ENCODE data around the gene FTSJ1. TPM values are rescaled to one million over a fixed set of nuclear protein-coding genes. Genes with fewer than 3 reads are reported as not detected.
A peak's percentile ranks its signal among the peaks of the same experiment; 100 is the strongest.
"Not testable (repeated sequence)": the region's sequence is repeated elsewhere in the genome, so short reads cannot be mapped to it uniquely, and the experiment has no call there.

Gene FTSJ1
- total RNA-seq, 1 experiment from 2014 or later = 85.5 TPM

DNA sequence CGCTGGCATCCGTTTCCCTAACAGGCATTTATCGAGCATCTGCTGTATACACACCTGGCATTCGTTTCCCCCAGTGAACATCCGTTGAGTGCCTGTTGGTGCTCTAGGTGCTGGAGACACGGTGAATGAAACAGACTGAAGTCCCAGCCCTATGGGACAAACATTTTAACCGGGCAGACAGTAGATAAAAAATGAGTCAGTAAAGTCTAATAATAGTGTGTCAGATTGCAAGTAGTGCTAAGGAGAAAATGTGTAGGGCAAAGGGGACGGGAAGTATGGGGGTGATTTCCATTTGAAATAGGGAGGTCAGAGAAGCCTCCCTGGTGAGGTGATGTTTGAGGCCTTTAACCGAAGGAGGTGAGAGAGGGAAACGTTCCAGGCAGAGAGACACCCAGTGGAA lies 40.3 kb downstream of the FTSJ1 start:
- H3K27me3 ChIP-seq (ENCODE audit: control insufficient read depth, insufficient read depth, low read length) = no peaks in the 10 kb centered on the region
- no peak overlapping the region for H3K4me3 ChIP-seq (ENCODE audit: insufficient read depth, low read depth, low read length)
- DNase-seq = no peak
- H3K36me3 ChIP-seq (replicated peaks; ENCODE audit: control insufficient read depth, insufficient read depth, low read length) = no peaks in the 10 kb centered on the region

- Histone ChIP-seq H3K27me3 (ENCODE audit: control insufficient read depth, insufficient read depth, low read length) (no peaks in the 10 kb centered on the region), H3K36me3 (replicated peaks; ENCODE audit: control insufficient read depth, insufficient read depth, low read length) (no peaks in the 10 kb centered on the region), H3K4me3 (ENCODE audit: insufficient read depth, low read depth, low read length) (no peak overlapping the region)
- DNase-seq = no peak
Measured at GRCh38 chrX:48516987-48517386, 41.0 kb downstream of the FTSJ1 start.

- not testable (repeated sequence) for H3K27me3 ChIP-seq (ENCODE audit: control insufficient read depth, insufficient read depth, low read length); DNase-seq; H3K36me3 ChIP-seq (replicated peaks; ENCODE audit: control insufficient read depth, insufficient read depth, low read length); H3K4me3 ChIP-seq (ENCODE audit: insufficient read depth, low read depth, low read length)
Measured at GRCh38 chrX:48519481-48519880, 43.5 kb downstream of the FTSJ1 start.

- DNase-seq = no peak
- Histone ChIP-seq H3K36me3 (replicated peaks; ENCODE audit: control insufficient read depth, insufficient read depth, low read length) (peaks cover 3% of the 10 kb centered on the region), H3K27me3 (ENCODE audit: control insufficient read depth, insufficient read depth, low read length) (no peaks in the 10 kb centered on the region), H3K4me3 (ENCODE audit: insufficient read depth, low read depth, low read length) (no peak overlapping the region)
Measured at GRCh38 chrX:48520455-48520854, 44.5 kb downstream of the FTSJ1 start.

DNA sequence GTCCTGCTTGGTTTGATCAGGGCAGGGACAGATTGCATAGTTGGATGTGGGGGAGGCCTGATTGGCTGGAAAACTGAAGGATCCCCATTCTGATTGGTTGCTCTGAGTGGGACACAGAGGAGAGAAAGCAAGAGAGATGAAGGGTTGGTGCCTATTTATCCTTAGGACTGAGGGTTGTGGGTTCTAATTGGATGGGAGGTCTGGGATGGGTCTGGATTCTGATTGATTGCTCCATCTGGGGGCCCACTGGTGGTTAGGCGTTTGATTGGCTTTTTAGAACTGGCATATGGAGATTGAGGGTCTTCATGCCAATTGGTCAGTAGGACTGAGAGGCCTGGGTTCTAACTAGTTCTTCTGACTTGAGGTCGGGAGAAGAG lies 45.0 kb downstream of the FTSJ1 start:
- Histone ChIP-seq H3K36me3 (replicated peaks; ENCODE audit: control insufficient read depth, insufficient read depth, low read length) (peaks cover 3% of the 10 kb centered on the region), H3K4me3 (ENCODE audit: insufficient read depth, low read depth, low read length) (peak overlapping the region; percentile 54), H3K27me3 (ENCODE audit: control insufficient read depth, insufficient read depth, low read length) (no peaks in the 10 kb centered on the region)
- peak; percentile 65 for DNase-seq

DNA sequence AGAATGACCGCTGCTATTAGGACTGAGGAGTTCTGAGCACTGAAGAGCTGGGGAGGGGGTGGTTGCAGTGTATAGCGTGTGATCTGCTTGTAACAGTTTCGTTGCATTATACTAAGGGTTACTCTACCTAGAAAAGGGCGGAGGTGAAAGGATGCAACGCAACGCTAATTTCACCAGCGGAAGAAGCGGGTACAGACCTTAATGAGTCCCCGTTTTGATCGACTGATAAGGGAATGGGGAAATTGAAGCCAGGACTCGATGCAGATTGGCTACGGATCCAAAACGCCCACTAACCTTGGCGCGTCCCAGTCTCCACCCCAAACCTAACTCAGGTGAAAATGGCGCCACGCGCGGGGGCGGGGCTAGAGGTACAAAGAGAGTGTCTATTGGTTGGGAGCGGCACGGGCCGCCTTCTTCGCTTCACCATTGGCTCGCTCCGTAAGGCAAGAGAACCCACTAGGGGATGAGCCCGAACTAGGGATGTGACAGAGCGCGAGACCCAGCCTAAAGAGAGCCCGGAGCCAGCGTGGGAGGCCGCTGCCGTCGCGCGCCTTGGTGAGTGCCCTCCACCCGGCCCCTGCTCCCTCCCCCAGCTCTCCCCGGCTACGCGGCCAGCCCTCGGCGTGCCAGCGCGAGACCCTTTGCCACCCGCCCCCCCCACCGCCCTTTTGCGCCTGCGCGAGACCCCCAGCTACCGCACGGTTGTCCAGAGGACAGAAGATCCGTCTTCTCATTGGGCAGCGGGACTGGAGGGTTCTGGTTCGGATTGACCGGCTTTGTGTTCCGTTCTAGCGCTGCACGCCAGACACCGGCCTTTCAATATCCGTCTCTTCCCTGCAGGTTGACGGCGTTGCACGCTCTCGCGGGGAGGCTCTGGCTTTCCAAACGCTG lies 45.6 kb downstream of the FTSJ1 start, which contains the start of gene EBP:
Gene EBP, plus strand, starts transcription at position 456 of the 891 bp plus-strand sequence. CDS start 1,964 bp downstream, outside the sequence.
- peak; percentile 91 for DNase-seq
- no peaks in the 10 kb centered on the region for H3K27me3 ChIP-seq (ENCODE audit: control insufficient read depth, insufficient read depth, low read length)
- peak within 1 kb of the TSS; percentile 54 for H3K4me3 ChIP-seq (ENCODE audit: insufficient read depth, low read depth, low read length)
- peaks cover 5% of the 10 kb centered on the region for H3K36me3 ChIP-seq (replicated peaks; ENCODE audit: control insufficient read depth, insufficient read depth, low read length)

DNA sequence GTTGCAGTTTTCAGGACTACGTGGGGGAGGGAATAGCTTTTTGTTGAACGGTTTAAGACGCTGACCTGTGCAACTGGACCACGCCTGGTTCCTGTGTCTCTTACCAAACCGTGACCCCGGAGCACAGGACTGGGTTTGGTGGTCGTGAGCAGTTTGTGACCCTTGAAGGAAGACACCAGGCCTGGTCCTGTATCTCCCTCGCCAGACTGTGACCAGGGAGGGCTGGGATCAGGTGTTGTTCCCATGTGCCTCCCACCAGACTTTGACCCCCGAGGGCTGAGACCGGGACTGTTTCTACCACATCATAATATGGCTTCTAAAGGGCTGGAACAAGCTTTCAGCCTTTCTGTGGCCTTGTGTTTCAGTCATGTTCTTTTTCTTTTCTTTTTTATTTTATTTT lies 46.3 kb downstream of the FTSJ1 start:
- DNase-seq = no peak
- no peaks in the 10 kb centered on the region for H3K27me3 ChIP-seq (ENCODE audit: control insufficient read depth, insufficient read depth, low read length)
- H3K4me3 ChIP-seq (ENCODE audit: insufficient read depth, low read depth, low read length) = peak overlapping the region; percentile 54
- H3K36me3 ChIP-seq (replicated peaks; ENCODE audit: control insufficient read depth, insufficient read depth, low read length) = peaks cover 12% of the 10 kb centered on the region

- Histone ChIP-seq H3K36me3 (replicated peaks; ENCODE audit: control insufficient read depth, insufficient read depth, low read length) (peaks cover 16% of the 10 kb centered on the region), H3K27me3 (ENCODE audit: control insufficient read depth, insufficient read depth, low read length) (no peaks in the 10 kb centered on the region), H3K4me3 (ENCODE audit: insufficient read depth, low read depth, low read length) (no peak overlapping the region)
- no peak for DNase-seq
Measured at GRCh38 chrX:48523682-48524081, 47.7 kb downstream of the FTSJ1 start.

GRCh38 chrX:48525853-48526252 lies 49.9 kb downstream of the FTSJ1 start:
- not testable (repeated sequence) for DNase-seq; H3K27me3 ChIP-seq (ENCODE audit: control insufficient read depth, insufficient read depth, low read length); H3K4me3 ChIP-seq (ENCODE audit: insufficient read depth, low read depth, low read length)
- H3K36me3 ChIP-seq (replicated peaks; ENCODE audit: control insufficient read depth, insufficient read depth, low read length) = peaks cover 17% of the 10 kb centered on the region

- Histone ChIP-seq H3K36me3 (replicated peaks; ENCODE audit: control insufficient read depth, insufficient read depth, low read length) (peaks cover 14% of the 10 kb centered on the region), H3K4me3 (ENCODE audit: insufficient read depth, low read depth, low read length) (no peak overlapping the region), H3K27me3 (ENCODE audit: control insufficient read depth, insufficient read depth, low read length) (no peaks in the 10 kb centered on the region)
- DNase-seq = no peak
Measured at GRCh38 chrX:48530736-48531135, 54.7 kb downstream of the FTSJ1 start.

- H3K36me3 ChIP-seq (replicated peaks; ENCODE audit: control insufficient read depth, insufficient read depth, low read length) = peaks cover 13% of the 10 kb centered on the region
- no peak overlapping the region for H3K4me3 ChIP-seq (ENCODE audit: insufficient read depth, low read depth, low read length)
- DNase-seq = no peak
- H3K27me3 ChIP-seq (ENCODE audit: control insufficient read depth, insufficient read depth, low read length) = no peaks in the 10 kb centered on the region
Measured at GRCh38 chrX:48531358-48531959, 55.5 kb downstream of the FTSJ1 start.

DNA sequence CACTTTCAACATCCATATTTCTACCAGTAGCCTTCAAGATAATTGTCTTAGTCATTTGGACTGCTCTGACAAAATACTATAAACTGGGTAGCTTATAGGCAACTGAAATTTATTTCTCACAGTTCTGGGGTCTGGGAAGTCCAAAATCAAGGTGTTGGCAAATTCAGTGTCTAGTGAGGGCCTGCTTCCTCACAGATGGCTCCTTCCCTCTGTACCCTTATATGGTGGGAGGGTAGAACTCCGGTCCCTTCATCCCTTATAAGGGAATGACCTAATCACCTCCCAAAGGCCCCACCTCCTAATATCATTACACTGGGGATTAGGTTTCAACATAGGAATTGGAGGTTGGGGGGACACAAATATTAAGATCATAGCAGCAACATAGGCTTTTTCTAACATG lies 56.2 kb downstream of the FTSJ1 start:
- H3K4me3 ChIP-seq (ENCODE audit: insufficient read depth, low read depth, low read length) = no peak overlapping the region
- no peaks in the 10 kb centered on the region for H3K27me3 ChIP-seq (ENCODE audit: control insufficient read depth, insufficient read depth, low read length)
- DNase-seq = no peak
- peaks cover 6% of the 10 kb centered on the region for H3K36me3 ChIP-seq (replicated peaks; ENCODE audit: control insufficient read depth, insufficient read depth, low read length)

- Histone ChIP-seq H3K27me3 (ENCODE audit: control insufficient read depth, insufficient read depth, low read length) (no peaks in the 10 kb centered on the region), H3K36me3 (replicated peaks; ENCODE audit: control insufficient read depth, insufficient read depth, low read length) (peaks cover 4% of the 10 kb centered on the region), H3K4me3 (ENCODE audit: insufficient read depth, low read depth, low read length) (no peak overlapping the region)
- no peak for DNase-seq
Measured at GRCh38 chrX:48533165-48533564, 57.2 kb downstream of the FTSJ1 start.
